Measurements from ENCODE around the gene NSG2.

DNA sequence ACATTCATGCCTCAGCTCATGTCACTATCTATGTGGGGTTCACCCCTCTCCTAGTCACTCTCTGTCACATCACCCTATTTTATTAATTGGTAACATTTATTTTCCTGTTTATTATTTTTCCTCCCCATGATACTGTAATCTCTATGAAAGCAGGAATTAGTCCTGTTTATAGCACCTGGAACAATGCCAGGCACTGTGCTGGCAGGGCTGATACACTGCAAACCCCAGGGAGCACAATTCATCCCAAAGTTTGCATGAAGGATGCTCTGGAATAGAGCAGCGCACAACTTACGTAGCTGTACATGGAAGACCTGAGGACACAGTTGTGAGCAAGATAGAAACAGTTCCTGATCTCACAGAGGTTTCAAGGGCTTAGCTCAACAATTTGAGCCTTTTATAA is 103.2 kb downstream of the NSG2 start:
- no peak for TF ChIP-seq POLR2A (IDR thresholded peaks at IDR 0.05)
- TF ChIP-seq, protein P1, sequence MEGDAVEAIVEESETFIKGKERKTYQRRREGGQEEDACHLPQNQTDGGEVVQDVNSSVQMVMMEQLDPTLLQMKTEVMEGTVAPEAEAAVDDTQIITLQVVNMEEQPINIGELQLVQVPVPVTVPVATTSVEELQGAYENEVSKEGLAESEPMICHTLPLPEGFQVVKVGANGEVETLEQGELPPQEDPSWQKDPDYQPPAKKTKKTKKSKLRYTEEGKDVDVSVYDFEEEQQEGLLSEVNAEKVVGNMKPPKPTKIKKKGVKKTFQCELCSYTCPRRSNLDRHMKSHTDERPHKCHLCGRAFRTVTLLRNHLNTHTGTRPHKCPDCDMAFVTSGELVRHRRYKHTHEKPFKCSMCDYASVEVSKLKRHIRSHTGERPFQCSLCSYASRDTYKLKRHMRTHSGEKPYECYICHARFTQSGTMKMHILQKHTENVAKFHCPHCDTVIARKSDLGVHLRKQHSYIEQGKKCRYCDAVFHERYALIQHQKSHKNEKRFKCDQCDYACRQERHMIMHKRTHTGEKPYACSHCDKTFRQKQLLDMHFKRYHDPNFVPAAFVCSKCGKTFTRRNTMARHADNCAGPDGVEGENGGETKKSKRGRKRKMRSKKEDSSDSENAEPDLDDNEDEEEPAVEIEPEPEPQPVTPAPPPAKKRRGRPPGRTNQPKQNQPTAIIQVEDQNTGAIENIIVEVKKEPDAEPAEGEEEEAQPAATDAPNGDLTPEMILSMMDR (IDR thresholded peaks at IDR 0.05) = no peak
